Dedifferentiated amniotic fluid mesenchymal stem cell (primary cell): ENCODE data around the gene ZFYVE9.
"Not testable (repeated sequence)": the region's sequence is repeated elsewhere in the genome, so short reads cannot be mapped to it uniquely, and the experiment has no call there.

ENCODE experiments used
- DNase-seq: peaks from one replicate; pipeline ENCODE4 v3.0.0-alpha.2; 2016; ENCODE audit errors: extremely low spot score

ZFYVE9 gene

GRCh38 chr1:52190500-52191252, 48.8 kb downstream of the ZFYVE9 start:
- no peak for DNase-seq

GRCh38 chr1:52191395-52191965, 49.6 kb downstream of the ZFYVE9 start:
- DNase-seq, result no peak

GRCh38 chr1:52192024-52192423, 50.1 kb downstream of the ZFYVE9 start:
- DNase-seq, result no peak

DNA sequence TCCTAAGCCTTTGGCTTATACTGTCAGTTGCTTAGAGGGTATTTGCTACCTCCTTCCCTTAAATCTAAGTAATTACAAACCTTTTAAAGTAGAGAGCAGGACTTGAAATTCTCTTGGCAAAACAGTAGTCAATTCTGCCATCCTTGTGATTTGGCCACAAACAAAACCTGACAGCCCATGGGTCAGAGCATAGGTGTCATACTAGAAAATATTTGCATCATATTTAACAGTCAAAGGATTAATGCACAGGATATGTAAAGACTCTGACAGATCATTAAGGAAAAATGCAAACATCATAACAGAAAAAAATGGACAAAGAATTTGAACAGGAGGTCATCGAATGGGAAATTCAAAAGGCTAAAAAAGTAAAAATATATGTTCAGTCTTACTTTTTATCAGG, 50.5 kb downstream of the ZFYVE9 start:
- no peak for DNase-seq

DNA sequence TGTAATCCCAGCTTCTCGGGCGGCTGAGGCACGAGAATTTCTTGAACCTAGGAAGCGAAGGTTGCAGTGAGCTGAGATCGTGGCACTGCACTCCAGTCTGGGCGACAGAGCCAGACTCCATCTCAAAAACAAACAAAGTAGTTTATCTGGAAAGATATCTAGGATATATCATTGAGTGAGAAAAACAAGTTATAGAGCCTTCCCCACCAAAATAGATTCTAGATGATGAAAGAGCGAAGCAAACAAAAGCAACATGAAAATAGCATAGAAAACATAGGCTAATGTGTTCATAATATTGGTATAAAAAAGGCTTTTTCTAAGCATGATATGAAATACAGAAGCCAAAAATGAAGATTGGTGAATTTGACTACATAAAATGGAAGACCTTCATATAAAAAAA, 52.1 kb downstream of the ZFYVE9 start:
- no peak for DNase-seq

DNA sequence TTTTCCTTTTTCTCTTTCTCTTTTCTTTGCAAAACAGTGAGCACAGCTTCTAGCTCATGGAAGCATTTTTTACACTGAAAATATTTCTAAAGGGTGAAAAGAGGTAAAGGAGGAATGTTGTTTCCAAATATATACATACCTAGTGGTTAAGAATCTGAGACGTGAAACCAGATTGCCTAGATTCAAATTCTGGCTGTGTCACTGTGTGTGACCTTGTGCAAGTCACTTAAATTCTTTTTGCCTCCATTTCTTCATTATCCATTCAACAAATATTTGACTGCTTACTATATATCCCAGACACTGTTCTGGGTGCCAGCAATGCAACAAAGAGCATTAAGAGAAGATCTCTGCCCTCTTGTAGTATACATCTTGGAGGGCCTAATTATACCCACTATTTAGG, 53.3 kb downstream of the ZFYVE9 start:
- DNase-seq, result no peak

- DNase-seq, result no peak
Observed at GRCh38 chr1:52203935-52204625, 62.2 kb downstream of the ZFYVE9 start.

- DNase-seq, result no peak
Observed at GRCh38 chr1:52204696-52205095, 62.8 kb downstream of the ZFYVE9 start.

DNA sequence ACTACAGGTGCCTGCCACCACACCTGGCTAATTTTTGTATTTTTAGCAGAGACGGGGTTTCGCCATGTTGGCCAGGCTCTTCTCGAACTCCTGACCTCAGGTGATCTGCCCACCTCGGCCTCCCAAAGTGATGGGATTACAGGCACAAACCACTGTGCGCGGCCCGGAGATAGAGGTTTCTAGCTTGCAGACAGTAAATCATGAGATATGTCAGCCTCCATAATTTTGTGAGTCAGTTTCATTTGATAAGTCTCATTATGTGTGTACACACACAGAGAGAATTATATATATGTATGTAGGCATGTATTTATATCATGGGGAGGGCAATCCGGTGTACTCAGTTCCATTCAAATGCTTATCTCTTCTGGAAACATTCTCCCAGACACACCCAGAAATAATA, 64.8 kb downstream of the ZFYVE9 start:
- not testable (repeated sequence) for DNase-seq

DNA sequence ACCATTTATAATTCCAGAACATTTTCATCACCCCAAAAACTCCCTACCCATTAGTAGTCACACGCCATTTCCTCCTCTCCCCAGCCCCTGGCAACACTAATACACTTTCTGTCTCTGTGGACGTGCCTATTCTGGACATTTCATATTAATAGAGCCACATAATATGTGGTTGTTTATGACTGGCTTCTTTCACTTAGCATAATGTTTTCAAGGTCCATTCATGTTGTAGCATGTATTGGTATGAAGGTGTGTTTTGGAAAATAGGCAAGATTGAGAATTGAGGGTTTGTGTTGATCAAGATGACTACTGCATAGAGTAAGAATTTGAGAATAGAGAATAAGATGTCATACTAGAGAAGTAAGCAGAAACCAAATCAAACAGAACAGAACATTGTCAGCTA, 67.5 kb downstream of the ZFYVE9 start:
- no peak for DNase-seq

DNA sequence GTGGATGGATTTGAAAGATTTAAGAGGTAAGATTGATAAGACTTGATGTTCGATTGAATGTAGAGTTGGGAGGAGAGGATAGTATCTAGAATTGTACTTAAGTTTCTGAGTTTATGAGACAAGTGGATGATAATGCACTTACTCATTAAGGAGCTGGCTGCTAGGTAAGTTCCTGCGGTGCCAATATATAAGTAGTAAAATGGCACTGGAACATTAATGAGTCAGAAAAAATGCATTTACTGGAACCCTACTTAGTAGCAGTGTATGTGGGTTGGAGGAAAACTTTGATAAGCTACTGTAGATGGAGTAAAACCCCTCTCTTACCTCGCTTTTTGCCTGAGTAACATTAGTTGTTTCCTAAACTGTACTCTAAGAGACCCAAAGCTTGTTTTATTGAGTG, 68.2 kb downstream of the ZFYVE9 start:
- no peak for DNase-seq

GRCh38 chr1:52216907-52217458, 75.1 kb downstream of the ZFYVE9 start:
- no peak for DNase-seq

GRCh38 chr1:52225174-52225573, 83.3 kb downstream of the ZFYVE9 start:
- no peak for DNase-seq

- DNase-seq, result no peak
Observed at GRCh38 chr1:52229494-52229893, 87.6 kb downstream of the ZFYVE9 start.

- no peak for DNase-seq
Observed at GRCh38 chr1:52233463-52233862, 91.6 kb downstream of the ZFYVE9 start.

DNA sequence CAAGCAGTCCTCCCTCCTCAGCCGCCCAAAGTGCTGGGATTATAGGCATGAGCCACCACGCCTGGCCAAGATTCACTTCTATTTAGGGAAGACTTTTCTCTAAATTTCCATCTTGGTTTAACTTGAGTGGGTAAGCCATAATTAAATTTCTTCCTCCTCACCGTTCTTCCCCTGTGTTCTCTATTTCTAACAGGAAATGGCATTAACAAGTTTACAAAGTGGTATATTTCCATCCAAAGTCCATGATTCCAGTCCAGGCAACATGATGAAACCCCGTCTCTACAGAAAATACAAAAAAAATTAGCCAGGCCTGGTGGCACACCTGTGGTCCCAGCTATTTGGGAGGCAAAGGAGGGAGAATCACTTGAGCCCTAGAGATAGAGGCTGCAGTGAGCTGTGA, 92.1 kb downstream of the ZFYVE9 start:
- DNase-seq, result no peak

DNA sequence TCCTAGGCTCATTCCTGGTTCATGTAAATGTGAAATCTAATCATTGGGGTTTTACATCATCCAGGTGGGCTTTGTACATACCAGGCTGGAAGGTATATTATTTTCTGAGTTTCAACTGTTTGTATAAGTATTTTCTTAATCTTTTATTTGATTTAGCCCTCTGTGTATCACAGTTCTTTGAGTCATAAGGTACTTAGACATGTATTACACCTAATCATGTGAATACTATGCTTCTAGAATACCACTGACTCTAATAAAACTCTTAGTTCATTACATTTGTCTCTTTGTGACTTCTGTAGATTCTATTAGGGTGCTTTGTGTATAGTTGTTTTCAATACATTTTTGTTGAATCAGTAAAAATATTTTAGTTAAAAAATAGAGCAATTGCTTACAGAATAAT, 92.8 kb downstream of the ZFYVE9 start:
- DNase-seq, result no peak

DNA sequence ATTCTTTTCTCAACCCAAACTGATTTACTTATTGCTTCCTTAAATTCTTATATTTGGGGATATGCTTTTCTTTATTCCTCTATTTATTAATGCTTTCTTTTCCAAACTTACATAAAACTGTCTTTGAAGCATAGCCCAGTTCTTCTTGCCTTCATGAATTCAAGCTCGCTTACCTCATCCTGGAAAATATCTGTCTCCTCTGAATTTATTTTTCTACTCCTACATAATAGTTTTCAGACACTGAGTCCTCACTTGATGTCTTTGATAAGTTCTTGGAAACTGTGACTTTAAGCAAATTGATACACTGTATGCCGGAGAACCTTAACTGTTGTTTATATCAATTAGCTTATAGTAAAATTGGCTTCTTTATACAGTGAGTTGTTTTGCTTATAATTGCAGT, 93.8 kb downstream of the ZFYVE9 start:
- DNase-seq, result no peak

DNA sequence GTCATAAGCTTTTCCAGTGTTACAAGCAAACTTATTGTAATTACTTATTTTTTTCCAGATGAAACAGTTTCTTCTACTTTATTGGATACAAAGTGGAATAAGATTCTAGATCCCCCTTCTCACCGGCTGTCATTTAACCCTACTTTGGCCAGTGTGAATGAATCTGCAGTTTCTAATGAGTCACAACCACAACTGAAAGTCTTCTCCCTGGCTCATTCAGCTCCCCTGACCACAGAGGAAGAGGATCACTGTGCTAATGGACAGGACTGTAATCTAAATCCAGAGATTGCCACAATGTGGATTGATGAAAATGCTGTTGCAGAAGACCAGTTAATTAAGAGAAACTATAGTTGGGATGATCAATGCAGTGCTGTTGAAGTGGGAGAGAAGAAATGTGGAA, 95.5 kb downstream of the ZFYVE9 start:
- no peak for DNase-seq

GRCh38 chr1:52238474-52238873, 96.6 kb downstream of the ZFYVE9 start:
- DNase-seq, result no peak

DNA sequence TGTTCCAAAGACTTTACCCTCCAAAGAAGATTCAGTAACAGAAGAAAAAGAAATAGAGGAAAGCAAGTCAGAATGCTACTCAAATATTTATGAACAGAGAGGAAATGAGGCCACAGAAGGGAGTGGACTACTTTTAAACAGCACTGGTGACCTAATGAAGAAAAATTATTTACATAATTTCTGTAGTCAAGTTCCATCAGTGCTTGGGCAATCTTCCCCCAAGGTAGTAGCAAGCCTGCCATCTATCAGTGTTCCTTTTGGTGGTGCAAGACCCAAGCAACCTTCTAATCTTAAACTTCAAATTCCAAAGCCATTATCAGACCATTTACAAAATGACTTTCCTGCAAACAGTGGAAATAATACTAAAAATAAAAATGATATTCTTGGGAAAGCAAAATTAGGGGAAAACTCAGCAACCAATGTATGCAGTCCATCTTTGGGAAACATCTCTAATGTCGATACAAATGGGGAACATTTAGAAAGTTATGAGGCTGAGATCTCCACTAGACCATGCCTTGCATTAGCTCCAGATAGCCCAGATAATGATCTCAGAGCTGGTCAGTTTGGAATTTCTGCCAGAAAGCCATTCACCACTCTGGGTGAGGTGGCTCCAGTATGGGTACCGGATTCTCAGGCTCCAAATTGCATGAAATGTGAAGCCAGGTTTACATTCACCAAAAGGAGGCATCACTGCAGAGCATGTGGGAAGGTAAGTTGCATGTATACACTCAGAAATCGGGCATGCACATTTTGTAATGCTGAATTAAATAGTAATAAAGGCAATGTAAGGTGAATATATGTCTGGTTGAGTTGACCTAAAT, 97.2 kb downstream of the ZFYVE9 start:
- DNase-seq, result no peak

- DNase-seq, result no peak
Observed at GRCh38 chr1:52239708-52240001, 97.8 kb downstream of the ZFYVE9 start.
